ENCODE measurements around the gene BLVRA.
"Not testable (repeated sequence)": the region's sequence is repeated elsewhere in the genome, so short reads cannot be mapped to it uniquely, and the experiment has no call there.

The BLVRA gene

DNA sequence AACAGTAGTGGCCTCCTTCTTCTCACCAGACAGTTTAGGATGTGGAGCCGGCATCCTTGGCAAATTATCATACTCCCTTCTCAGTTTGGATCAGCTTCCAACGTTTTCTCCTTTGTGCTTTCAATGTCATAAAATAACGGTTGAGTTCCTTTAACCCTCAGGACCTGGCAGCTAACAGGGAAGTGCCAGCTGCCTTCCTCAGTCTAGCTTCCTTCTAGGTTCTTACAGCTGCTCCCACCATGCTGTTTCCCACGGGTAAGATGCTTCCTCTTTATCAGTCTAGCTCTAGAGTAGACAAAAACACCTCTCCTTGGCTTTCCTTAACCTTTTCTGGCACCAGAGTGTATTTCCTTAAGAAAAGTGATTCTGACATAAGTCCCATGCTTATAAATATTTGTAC lies 33.2 kb downstream of the BLVRA start:
- in situ Hi-C loops (cut with HindIII; ENCODE audit: low sequenced_read_pairs): no loop called here

DNA sequence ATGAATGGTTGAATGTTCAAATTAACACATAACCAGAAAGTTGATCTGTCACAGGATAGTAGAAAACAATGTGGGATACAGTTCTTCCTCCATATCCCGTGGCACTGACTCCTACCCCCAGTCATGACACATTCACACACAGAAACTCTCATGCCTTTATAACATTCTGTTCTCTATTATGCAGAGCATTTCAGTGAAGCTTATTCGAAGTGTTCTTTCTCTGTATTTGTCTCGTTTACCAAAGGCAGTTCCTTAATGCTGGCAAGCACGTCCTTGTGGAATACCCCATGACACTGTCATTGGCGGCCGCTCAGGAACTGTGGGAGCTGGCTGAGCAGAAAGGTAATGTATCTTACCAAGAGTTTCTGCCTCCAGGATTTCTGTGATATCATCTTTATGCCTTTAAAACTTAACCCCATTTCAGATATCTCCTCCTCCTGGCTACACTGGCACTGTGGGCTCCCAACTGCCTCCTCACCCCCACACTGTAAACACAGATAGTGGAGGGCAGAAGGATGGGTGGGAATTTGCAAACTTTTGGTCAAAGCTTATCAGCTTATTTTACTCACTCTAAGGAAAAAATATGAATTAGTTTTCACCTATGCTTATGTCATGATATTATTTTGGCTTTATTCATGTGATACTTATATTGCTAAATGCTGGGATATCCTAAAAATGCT lies 34.1 kb downstream of the BLVRA start:
- in situ Hi-C loops (cut with HindIII; ENCODE audit: low sequenced_read_pairs): no loop called here

DNA sequence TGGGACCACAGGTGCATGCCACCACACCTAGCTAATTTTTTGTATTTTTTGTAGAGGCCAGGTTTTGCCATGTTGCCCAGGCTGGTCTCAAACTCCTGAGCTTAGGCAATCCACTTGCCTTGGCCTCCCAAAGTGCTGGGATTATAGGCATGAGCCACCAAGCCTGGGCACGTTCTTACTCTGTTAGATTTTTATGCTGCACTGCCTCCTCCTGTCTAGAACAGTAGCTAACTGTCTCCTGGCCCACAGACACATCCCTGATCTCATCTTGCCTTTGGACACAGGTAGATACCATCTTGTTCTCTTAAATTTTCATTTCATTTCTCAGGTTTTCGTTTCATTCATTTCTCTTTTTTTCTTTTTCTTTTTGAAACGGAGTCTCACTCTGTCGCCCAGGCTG lies 41.1 kb downstream of the BLVRA start:
- in situ Hi-C loops (cut with HindIII; ENCODE audit: low sequenced_read_pairs): no loop called here

DNA sequence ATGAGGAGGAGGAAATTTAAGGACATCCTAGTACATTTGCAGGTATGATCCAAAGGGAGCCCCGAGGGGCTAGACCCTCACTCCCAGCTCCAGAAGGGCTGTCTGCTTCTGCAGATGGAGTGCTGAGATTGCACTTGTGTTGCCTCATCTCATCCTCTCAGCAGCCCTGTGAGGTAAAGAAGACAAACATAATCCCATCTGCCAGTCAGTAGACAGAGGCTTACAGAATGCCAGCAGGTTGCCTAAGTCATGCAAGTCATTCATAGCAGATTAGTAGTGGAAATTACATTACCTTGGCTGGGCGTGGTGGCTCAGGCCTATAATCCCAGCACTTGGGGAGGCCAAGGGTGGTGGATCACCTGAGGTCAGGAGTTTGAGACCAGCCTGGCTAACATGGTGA lies 45.4 kb downstream of the BLVRA start:
- in situ Hi-C loops (cut with HindIII; ENCODE audit: low sequenced_read_pairs): no loop called here

DNA sequence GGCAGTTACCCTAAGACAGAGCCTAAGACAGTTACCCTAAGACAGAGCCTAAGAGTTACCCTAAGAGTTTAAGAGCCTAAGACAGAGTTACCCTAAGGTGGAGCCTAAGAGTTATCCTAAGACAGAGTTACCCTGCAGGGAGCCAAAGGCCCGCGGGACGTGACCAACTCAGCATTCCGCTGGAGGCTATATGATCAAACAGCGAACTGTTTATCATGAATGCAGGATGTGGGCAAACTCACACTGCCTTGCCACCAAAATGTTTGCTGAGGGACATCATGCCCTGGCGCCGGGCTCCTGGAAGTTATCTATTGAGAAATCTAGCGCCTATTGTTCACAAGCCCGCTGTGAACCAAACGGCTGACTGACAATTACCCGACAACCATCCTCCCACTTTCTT lies 49.9 kb downstream of the BLVRA start:
- in situ Hi-C loops (cut with HindIII; ENCODE audit: low sequenced_read_pairs): no loop called here

DNA sequence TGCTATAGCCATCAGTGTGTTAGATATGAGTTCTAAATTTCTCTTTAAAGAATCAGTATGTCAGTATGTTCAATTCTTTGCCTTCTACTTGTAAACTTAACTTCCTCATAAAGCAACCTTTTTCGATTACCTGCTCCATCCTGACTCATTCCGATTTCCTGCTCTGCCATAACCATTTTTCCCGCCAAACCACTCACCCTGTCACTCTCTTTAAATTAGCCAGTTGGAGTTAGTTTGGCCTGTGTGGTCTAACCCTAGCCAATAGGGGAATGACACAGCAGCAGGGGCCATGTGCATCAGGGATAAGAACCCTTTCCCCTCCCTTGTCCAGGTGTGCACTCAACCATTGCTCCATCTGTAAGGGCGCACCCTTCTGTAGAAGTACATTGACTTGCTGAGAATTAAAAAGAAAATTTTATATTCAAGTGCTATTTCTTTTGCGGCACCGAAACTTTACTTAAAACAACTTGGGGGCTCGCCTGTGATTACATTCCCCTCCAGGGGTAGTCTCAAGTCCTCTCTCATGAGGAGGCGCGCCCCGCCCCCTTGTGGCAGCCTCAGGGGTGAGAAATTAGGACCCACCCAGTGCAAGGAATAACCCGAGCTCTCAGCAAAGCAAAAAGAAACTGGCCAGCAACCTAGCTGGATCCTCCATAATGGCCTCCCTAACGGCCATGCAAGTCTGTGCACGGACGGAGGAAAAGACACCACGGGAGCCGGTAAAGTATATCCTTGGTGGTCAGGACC lies 51.9 kb downstream of the BLVRA start:
- in situ Hi-C loops (cut with HindIII; ENCODE audit: low sequenced_read_pairs): not testable (repeated sequence)

DNA sequence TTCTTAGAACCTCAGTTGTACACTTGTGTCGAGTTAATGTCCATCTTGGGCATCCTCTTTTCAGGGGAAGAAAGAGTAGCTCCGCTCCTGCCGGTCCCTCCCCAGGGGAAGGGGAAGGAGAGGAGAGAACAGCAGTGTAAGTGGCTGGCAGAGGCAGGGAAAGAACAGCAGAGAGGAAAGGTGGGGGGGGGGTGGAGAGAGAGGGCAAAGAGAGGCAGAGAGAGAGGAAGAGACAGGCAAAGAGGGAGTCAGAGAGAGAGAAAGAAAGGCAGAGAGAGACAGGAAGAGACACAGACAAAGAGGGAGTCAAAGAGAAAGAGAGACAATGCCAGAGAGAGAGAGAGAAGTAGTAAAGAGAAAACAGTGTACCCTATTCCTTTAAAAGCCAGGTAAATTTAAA lies 56.9 kb downstream of the BLVRA start:
- in situ Hi-C loops (cut with HindIII; ENCODE audit: low sequenced_read_pairs): no loop called here

DNA sequence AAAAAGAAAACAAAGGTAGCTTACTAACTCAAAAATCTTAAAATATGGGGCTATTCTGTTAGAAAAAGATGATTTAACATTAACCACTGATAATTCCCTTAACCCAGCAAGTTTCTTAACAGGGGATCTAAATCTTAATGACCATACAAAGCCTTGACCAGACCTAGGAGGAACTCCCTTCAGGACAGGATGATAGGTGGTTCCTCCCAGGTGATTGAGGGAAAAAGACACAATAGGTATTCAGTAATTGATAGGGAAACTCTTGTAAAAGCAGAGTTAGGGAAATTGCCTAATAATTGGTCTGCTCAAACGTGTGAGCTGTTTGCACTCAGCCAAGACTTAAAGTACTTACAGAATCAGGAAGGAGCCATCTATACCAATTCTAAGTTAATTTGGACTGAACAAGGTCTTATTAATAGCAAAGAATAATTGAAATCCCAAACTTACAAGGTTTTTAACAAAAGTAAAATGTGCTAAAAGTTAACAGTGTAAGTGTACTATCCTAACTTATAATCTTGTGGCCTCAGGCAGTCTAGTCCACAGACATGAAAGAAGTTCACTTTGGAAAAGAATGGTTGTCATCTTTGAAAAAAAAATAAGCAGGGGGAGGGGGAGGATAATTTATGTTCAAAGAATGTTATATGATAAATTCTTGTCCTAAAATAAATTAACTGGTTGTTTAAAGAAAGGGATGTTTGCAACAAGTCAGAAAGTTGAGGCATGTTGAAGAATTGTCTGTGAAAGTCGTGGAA lies 57.7 kb downstream of the BLVRA start:
- in situ Hi-C loops (cut with HindIII; ENCODE audit: low sequenced_read_pairs): not testable (repeated sequence)

DNA sequence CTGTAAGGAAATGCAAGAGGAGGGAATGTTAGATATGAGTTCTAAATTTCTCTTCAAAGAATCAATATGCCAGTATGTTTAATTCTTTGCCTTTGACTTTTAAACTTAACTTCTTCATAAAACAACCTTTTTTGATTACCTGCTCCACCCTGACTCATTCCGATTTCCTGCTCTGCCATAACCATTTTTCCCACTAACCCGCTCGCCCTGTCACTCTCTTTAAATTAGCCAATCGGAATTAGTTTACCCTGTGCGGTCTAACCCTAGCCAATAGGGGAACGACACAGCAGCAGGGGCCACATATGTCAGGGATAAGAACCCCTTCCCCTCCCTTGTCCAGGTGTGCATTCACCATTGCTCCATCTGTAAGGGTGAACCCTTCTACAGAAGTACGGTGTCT lies 64.9 kb downstream of the BLVRA start:
- in situ Hi-C loops (cut with HindIII; ENCODE audit: low sequenced_read_pairs): not testable (repeated sequence)

DNA sequence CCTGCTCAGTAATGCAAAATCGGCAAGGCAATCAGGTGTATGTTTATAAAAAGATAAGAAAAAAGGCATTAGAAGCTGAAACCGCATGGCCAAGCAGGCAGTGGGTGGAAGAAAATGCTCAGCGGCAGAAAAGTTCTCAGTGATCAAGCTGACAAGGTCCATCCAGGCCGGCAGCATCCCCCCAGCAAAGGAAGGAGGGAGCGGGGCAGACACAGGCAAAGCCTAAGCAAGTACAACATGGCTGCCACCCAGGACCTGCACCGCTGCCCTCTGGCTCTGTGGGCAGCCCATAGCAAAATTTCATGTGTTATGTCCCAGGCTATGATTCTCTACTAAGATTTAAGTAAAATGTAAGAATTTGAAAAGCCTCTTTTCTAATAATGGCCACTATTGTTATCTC lies 65.5 kb downstream of the BLVRA start:
- in situ Hi-C loops (cut with HindIII; ENCODE audit: low sequenced_read_pairs): no loop called here

DNA sequence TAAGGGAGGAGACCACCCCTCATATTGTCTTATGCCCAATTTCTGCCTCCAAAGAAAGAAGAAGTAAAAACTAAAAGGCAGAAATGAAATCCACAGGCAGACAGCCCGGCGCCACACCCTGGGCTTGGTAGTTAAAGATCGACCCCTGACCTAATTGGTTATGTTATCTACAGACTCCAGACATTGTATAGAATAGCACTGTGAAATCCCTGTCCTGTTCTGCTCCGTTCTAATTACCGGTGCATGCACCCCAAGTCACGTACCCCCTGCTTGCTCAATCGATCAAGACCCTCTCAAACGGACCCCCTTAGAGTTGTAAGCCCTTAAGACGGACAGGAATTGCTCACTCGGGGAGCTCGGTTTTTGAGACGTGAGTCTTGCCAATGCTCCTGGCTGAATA lies 66.0 kb downstream of the BLVRA start:
- in situ Hi-C loops (cut with HindIII; ENCODE audit: low sequenced_read_pairs): not testable (repeated sequence)

DNA sequence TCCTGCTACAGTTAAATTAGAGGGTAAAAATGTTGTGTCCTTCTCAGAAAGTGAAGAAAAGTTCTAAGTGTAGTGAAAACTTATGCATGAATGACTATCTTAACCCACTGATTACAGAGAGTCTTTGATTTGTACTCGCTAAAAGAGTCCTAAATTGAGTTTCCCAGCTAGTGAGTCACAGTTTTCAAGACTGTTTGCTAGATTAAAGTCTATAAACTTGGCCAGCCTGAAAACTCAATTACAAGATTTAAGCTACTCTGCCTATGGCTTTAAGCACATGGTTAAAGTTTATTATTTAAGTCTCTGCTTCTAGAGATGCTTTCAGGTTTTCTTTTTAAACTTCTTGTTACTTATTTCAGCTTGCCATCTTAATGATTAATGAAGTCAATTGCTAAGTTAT lies 66.5 kb downstream of the BLVRA start:
- in situ Hi-C loops (cut with HindIII; ENCODE audit: low sequenced_read_pairs): loop anchor here (25.0 kb wide), 1 partner anchor 238 kb away; the partner anchor contains the start of gene STK17A

DNA sequence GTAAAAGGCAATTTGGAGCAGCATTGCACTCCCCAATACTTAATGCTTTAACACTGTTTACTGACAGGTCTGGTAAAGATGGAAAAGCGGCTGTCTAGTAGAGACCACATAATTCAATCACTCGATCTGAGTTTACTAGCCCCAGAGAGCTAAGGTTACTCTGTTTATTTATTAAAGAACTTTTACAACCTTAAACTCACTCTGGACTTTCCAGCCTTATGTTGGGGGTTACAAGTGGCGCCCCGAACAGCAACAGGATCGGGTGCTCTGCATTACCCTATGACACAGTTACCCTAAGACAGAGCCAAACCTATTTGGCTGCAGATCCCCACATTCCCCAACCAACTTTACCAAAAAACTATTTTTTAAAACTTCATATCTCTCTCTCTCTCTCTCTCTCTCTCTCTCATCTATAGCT lies 66.9 kb downstream of the BLVRA start:
- in situ Hi-C loops (cut with HindIII; ENCODE audit: low sequenced_read_pairs): loop anchor here (25.0 kb wide), 1 partner anchor 238 kb away; the partner anchor contains the start of gene STK17A

DNA sequence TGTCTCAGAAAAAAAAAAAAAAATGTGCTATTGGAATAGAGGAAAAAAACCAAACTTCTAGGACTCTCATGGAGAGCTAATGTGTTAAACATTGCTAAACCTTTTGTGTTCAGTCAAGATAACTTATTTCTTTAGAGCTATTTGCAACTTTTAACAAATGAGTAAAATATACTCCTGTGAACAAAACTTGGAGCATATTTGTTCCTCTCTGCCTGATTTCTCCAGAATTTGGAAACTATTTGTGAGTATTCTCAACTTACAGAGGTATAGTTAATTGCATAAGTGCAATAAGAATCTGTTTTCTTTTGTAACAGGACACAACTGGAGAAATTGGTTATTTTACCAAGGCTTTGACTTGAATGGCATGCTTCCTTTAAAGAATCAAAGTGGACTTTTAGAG lies 72.4 kb downstream of the BLVRA start:
- in situ Hi-C loops (cut with HindIII; ENCODE audit: low sequenced_read_pairs): loop anchor here (25.0 kb wide), 1 partner anchor 244 kb away; the partner anchor contains the start of gene STK17A

DNA sequence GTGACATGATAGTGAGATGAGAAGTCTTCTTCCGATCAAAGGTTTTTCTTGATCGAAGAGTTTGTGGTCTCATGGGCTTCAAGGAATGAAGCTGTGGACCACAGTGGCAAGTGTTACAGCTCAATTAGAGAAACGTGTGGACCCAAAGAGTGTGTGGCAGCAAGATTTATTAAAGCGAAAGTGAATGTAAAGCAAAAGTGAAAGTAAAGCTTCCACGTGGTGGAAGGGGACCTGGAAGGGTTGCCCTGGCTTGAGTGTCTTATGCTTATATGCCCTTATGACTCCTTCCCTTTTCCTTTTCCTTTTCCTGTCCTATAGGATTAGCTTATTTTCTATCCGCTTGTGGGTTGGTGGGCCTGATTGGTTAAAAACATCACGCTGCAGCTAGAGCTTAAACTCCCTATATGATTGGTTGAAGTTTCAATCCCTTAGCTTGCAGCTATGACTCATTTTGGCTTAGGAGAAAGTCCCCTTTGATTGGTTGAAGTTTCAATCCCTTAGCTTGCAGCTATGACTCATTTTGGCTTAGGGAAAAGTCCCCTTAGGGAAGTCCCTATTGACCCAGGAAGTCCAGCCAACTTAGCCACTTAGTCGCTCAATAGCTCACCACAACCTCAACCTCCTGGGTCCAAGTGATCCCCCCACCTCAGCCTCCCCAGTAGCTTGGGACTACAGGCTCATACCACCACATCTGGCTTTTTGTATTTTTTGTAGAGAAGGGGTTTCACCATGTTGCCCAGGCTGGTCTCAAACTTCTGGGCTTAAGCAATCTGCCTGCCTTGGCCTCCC lies 76.2 kb downstream of the BLVRA start:
- in situ Hi-C loops (cut with HindIII; ENCODE audit: low sequenced_read_pairs): loop anchor here (25.0 kb wide), 1 partner anchor 247 kb away; the partner anchor contains the start of gene STK17A

DNA sequence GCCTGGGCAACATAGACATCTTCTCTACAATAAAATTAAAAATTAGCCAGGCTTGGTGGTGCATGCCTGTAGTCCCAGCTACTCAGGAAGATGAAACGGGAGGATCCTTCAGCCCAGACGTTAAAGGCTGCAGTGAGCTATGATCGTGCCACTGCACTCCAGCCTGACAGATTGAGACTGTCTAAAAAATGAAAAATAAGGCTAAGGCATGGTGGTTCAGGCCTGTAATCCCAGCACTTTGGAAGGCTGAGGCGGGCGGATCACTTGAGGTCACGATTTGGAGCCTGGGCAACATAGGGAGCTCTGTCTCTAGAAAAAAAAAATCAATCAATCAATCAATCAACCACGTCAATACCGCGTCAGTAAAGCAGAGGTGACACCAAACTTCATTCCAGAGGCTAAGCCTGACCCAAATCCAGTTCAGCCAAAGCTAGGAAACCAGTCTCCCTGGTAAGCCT lies 79.8 kb downstream of the BLVRA start:
- in situ Hi-C loops (cut with HindIII; ENCODE audit: low sequenced_read_pairs): loop anchor here (25.0 kb wide), 1 partner anchor 251 kb away; the partner anchor contains the start of gene STK17A

DNA sequence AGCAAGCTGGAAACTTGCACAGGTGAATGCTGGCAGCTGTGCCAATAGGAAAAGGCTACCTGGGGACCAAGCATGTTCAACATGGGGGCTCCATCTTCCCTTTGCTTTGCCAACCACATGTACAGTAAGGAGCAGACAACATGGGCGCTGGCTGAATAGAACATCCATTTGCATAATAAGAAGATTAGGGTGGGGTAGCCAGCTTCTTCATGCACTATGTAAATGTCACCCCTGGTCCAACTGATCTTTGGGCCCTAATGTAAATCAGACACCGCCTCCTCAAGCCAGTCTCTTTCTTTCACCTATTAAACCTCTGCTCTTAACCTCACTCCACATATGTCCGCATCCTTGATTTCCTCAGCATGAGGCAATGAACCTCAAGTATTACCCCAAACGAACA lies 84.8 kb downstream of the BLVRA start:
- in situ Hi-C loops (cut with HindIII; ENCODE audit: low sequenced_read_pairs): loop anchor here (25.0 kb wide), 1 partner anchor 256 kb away; the partner anchor contains the start of gene STK17A

DNA sequence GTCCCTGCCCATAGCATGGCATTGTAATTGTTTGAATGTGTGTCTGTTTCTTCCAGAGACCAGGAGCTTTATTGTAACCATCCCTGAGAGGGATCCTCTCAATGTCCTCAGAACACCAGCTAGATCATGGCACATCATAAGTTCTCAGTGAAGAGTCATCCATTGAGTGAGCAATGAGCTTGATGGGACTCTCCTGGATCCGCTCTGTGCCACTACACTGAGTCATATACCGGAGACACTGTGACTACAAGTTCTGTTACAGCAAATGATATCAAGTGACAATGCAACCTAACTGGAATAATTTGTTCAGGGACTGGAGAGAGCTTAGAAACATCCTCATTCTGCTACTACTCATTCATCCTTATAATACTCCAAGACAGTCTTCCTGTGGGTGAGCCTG lies 85.8 kb downstream of the BLVRA start:
- in situ Hi-C loops (cut with HindIII; ENCODE audit: low sequenced_read_pairs): loop anchor here (25.0 kb wide), 1 partner anchor 257 kb away; the partner anchor contains the start of gene STK17A

DNA sequence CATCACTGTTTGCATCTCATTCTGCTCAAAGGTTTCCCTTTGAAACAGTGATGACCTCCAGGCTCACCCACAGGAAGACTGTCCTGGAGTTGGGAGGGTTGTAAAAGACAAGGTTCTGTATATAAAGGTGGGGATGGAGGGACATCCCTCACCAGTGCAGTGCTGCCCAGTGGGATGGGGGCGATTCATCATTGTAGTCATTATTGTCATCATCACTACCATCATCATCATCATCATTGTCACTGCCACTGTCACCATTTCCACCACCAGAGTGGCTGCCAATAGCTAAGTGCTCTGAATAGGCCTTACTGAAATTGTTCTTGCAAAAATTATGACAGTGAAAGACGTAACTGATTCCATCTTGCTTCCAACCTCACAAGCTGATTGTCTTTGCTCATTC lies 86.2 kb downstream of the BLVRA start:
- in situ Hi-C loops (cut with HindIII; ENCODE audit: low sequenced_read_pairs): loop anchor here (25.0 kb wide), 1 partner anchor 257 kb away; the partner anchor contains the start of gene STK17A

DNA sequence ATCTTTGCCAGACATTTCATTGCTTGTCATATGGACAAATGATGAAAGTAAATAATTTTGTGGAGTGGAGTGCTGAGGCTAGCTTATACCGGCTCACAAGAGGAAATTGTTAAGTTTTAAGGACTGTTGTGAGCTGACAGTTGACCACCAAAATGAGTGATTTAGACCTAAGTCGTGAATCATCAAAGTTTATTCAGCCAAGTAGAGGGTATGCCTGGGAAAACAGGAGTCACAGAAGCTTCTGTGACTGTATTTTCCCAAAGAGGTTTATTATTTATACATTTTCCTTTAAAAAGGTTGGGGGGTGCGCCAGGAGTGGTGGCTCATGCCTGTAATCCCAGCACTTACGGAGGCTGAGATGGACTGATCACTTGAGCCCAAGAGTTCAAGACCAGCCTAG lies 89.0 kb downstream of the BLVRA start:
- in situ Hi-C loops (cut with HindIII; ENCODE audit: low sequenced_read_pairs): loop anchor here (25.0 kb wide), 1 partner anchor 260 kb away; the partner anchor contains the start of gene STK17A
